H1 (cell line): Measurements from ENCODE around the gene FOXK1. TPM values are rescaled to one million over a fixed set of nuclear protein-coding genes. Genes with fewer than 3 reads are reported as not detected.

Experiments
- CTCF ChIA-PET: fragments of 300-600 bp; sonication (Branson Sonifier 250); formaldehyde crosslinking; loops from one replicate; lab custom pipeline; 2021; ENCODE audit not compliant: partially characterized antibody; lab: Charles Lee
- POLR2A ChIA-PET: fragments of 300-600 bp; sonication (Branson Sonifier 250); formaldehyde crosslinking; loops from one replicate; lab custom pipeline; 2021; ENCODE audit warnings: inconsistent platforms; ENCODE audit not compliant: partially characterized antibody; lab: Charles Lee
- DNase-seq, 2 experiments: peaks; one replicate each; pipeline versions ENCODE4 v3.0.0 to v3.0.0-alpha.2; 2010 to 2022; ENCODE audit warnings: low spot score in 2 of 2, low read depth in 1 of 2, mixed read lengths in 1 of 2
- FAIRE-seq: peaks from 2 replicates; lab custom pipeline; 2011; peaks lifted over from hg19 to GRCh38; lab: Jason Lieb, UNC
- H2AFZ ChIP-seq: 2 replicates; pipeline ENCODE4 v1.8.1; 2012; ENCODE audit warnings: low read length, inconsistent platforms
- H2AK5ac ChIP-seq: 2 replicates; pipeline ENCODE4 v1.6.1; 2013; ENCODE audit warnings: low read depth, low read length
- H2BK120ac ChIP-seq: replicated peaks from 2 replicates; pipeline ENCODE3; 2013; ENCODE audit warnings: low read depth, low read length, inconsistent platforms
- H2BK12ac ChIP-seq: 2 replicates; pipeline ENCODE4 v1.6.1; 2013; ENCODE audit warnings: low read depth, low read length
- H2BK15ac ChIP-seq: 2 replicates; pipeline ENCODE4 v1.6.1; 2013; ENCODE audit warnings: low read length
- H2BK20ac ChIP-seq: 2 replicates; pipeline ENCODE4 v1.6.1; 2013; ENCODE audit warnings: low read length
- H2BK5ac ChIP-seq: 2 replicates; pipeline ENCODE4 v1.6.1; 2013; ENCODE audit warnings: low read depth, low read length
- H3K14ac ChIP-seq: 2 replicates; pipeline ENCODE4 v1.6.1; 2013; ENCODE audit warnings: inconsistent platforms; ENCODE audit not compliant: insufficient read length
- H3K18ac ChIP-seq: 2 replicates; pipeline ENCODE4 v1.6.1; 2013; ENCODE audit warnings: low read length; ENCODE audit errors: extremely low read depth
- H3K23ac ChIP-seq: 2 replicates; pipeline ENCODE4 v1.6.1; 2013; ENCODE audit warnings: inconsistent platforms; ENCODE audit not compliant: insufficient read length
- H3K23me2 ChIP-seq: 2 replicates; pipeline ENCODE4 v1.6.1; 2013; ENCODE audit warnings: low read depth, low read length
- H3K27ac ChIP-seq: 2 replicates; pipeline ENCODE4 v1.6.1; 2011; ENCODE audit warnings: low read depth, low read length, inconsistent platforms
- H3K27me3 ChIP-seq, 4 experiments: replicated peaks in 1 of 4; 1 replicate in 1 of 4; 2 replicates in 3 of 4; pipeline versions ENCODE4 v1.6.1 to v1.8.1; 2011 to 2013; ENCODE audit warnings: low read length in 3 of 4, mild to moderate bottlenecking in 3 of 4, inconsistent platforms in 2 of 4, mixed read lengths in 2 of 4, moderate library complexity in 1 of 4; ENCODE audit not compliant: control insufficient read depth in 3 of 4, insufficient read depth in 3 of 4; ENCODE audit errors: extremely low read depth in 1 of 4
- H3K36me3 ChIP-seq, 4 experiments: 2 replicates each; pipeline versions ENCODE4 v1.6.1 to v1.8.1; 2011 to 2013; ENCODE audit warnings: mild to moderate bottlenecking in 4 of 4, low read length in 3 of 4, moderate library complexity in 2 of 4, control low read depth in 1 of 4, inconsistent platforms in 1 of 4; ENCODE audit not compliant: insufficient read depth in 4 of 4, control insufficient read depth in 2 of 4
- H3K4ac ChIP-seq: replicated peaks from 2 replicates; pipeline ENCODE3; 2013; ENCODE audit warnings: low read length, low read depth, mixed read lengths, inconsistent platforms; ENCODE audit not compliant: insufficient read length
- H3K4me1 ChIP-seq, 4 experiments: replicated peaks in 1 of 4; 1 replicate in 1 of 4; 2 replicates in 3 of 4; pipeline versions ENCODE4 v1.6.1 to v1.8.1; 2011 to 2013; ENCODE audit warnings: low read length in 3 of 4, inconsistent platforms in 2 of 4, mixed read lengths in 1 of 4; ENCODE audit not compliant: insufficient read depth in 4 of 4, control insufficient read depth in 3 of 4
- H3K4me2 ChIP-seq, 2 experiments: 2 replicates each; pipeline versions ENCODE4 v1.6.1 to v1.8.1; 2011 to 2013; ENCODE audit warnings: low read depth in 2 of 2, low read length in 2 of 2, control low read depth in 1 of 2, inconsistent platforms in 1 of 2, mild to moderate bottlenecking in 1 of 2; ENCODE audit not compliant: insufficient read depth in 1 of 2
- H3K4me3 ChIP-seq, 4 experiments: fragments of 200-600, 300-600 bp in 1 of 4; sonication (generic), shearing (Covaris generic), sonication (Bioruptor Twin) in 1 of 4; 2 replicates each; pipeline versions ENCODE4 v1.5.1 to v1.8.1; 2011 to 2016; ENCODE audit warnings: low read length in 4 of 4, low read depth in 3 of 4, control low read depth in 2 of 4, inconsistent platforms in 2 of 4, mild to moderate bottlenecking in 2 of 4, mixed read lengths in 1 of 4, moderate library complexity in 1 of 4; ENCODE audit not compliant: insufficient read depth in 2 of 4; ENCODE audit errors: extremely low read depth in 1 of 4
- H3K56ac ChIP-seq: replicated peaks from 2 replicates; pipeline ENCODE3; 2013; ENCODE audit warnings: low read depth, mild to moderate bottlenecking, mixed read lengths, low read length, inconsistent platforms; ENCODE audit not compliant: insufficient read length
- H3K79me1 ChIP-seq: 2 replicates; pipeline ENCODE4 v1.6.1; 2013; ENCODE audit warnings: low read depth, low read length, control low read depth
- H3K79me2 ChIP-seq, 2 experiments: 2 replicates each; pipeline versions ENCODE4 v1.6.1 to v1.8.1; 2012 to 2013; ENCODE audit warnings: low read length in 2 of 2, mild to moderate bottlenecking in 2 of 2, inconsistent platforms in 1 of 2; ENCODE audit not compliant: insufficient read depth in 2 of 2, control insufficient read depth in 1 of 2
- H3K9ac ChIP-seq, 4 experiments: replicated peaks in 1 of 4; 1 replicate in 1 of 4; 2 replicates in 3 of 4; pipeline versions ENCODE4 v1.6.1 to v1.8.1; 2011 to 2013; ENCODE audit warnings: low read depth in 3 of 4, low read length in 3 of 4, control low read depth in 2 of 4, mild to moderate bottlenecking in 2 of 4, moderate library complexity in 2 of 4, inconsistent platforms in 1 of 4; ENCODE audit errors: extremely low read depth in 1 of 4
- H3K9me3 ChIP-seq, 2 experiments: 2 replicates each; pipeline versions ENCODE4 v1.6.1 to v1.8.1; 2012 to 2013; ENCODE audit warnings: mild to moderate bottlenecking in 2 of 2, moderate library complexity in 2 of 2, control low read depth in 1 of 2, inconsistent platforms in 1 of 2, low read depth in 1 of 2, low read length in 1 of 2, mixed read lengths in 1 of 2; ENCODE audit not compliant: insufficient read depth in 2 of 2
- H4K20me1 ChIP-seq, 2 experiments: replicated peaks in 1 of 2; 2 replicates each; pipeline versions ENCODE3 to v1.8.1; 2011 to 2013; ENCODE audit warnings: inconsistent platforms in 2 of 2, low read length in 2 of 2, mild to moderate bottlenecking in 1 of 2; ENCODE audit not compliant: insufficient read depth in 2 of 2, control insufficient read depth in 1 of 2
- H4K5ac ChIP-seq: 2 replicates; pipeline ENCODE4 v1.6.1; 2013; ENCODE audit warnings: low read length, low read depth, mixed read lengths, inconsistent platforms; ENCODE audit not compliant: insufficient read length
- H4K8ac ChIP-seq: 2 replicates; pipeline ENCODE4 v1.8.0; 2013; ENCODE audit warnings: mild to moderate bottlenecking, moderate library complexity, low read length, inconsistent platforms; ENCODE audit not compliant: insufficient read depth; ENCODE audit errors: extremely low read depth
- H4K91ac ChIP-seq: replicated peaks from 2 replicates; pipeline ENCODE3; 2013; ENCODE audit warnings: low read length, mixed read lengths, inconsistent platforms; ENCODE audit not compliant: insufficient read length
- E2F6 ChIP-seq: IDR thresholded peaks from 2 replicates; pipeline ENCODE4 v1.6.1; 2012; ENCODE audit warnings: inconsistent platforms
- EZH2 ChIP-seq: fragments of 200-600 bp; sonication (generic); IDR thresholded peaks from 2 replicates; pipeline ENCODE4 v1.7.1; 2012; ENCODE audit warnings: low read depth, mild to moderate bottlenecking, moderate library complexity, low read length, inconsistent platforms; ENCODE audit not compliant: severe bottlenecking
- HDAC2 ChIP-seq, 2 experiments: fragments of 300-600 bp in 1 of 2; sonication (generic) in 1 of 2; IDR thresholded peaks; 2 replicates each; pipeline ENCODE4 v1.6.1; 2011 to 2012; ENCODE audit warnings: low read depth in 2 of 2, low read length in 2 of 2, mild to moderate bottlenecking in 2 of 2, moderate library complexity in 2 of 2, borderline replicate concordance in 1 of 2, inconsistent platforms in 1 of 2
- RFX5 ChIP-seq: IDR thresholded peaks from 2 replicates; pipeline ENCODE4 v1.6.1; 2011; ENCODE audit warnings: low read depth, low read length, improper control_type of control experiment, borderline replicate concordance
- SRF ChIP-seq: IDR thresholded peaks from 2 replicates; pipeline ENCODE4 v1.6.1; 2011; ENCODE audit warnings: mild to moderate bottlenecking, low read depth, low read length, moderate library complexity
- TAF7 ChIP-seq: optimal IDR thresholded peaks from 2 replicates; pipeline ENCODE3; 2011; ENCODE audit warnings: low read depth, mild to moderate bottlenecking, inconsistent platforms, low read length, moderate library complexity, borderline replicate concordance
- USF2 ChIP-seq: IDR thresholded peaks from 2 replicates; pipeline ENCODE4 v1.6.1; 2011; ENCODE audit warnings: low read length, improper control_type of control experiment
- WGBS, 2 experiments: shearing (Covaris generic) in 1 of 2; methylation state at CpG; one replicate each; pipeline versions ENCODE4 v1.1.6 to v1.1.7; 2013 to 2015; ENCODE audit warnings: low lambda C conversion rate in 2 of 2, mixed read lengths in 2 of 2, inconsistent platforms in 1 of 2, low coverage in 1 of 2, missing lambda C conversion rate in 1 of 2; ENCODE audit not compliant: insufficient replicate concordance in 2 of 2, insufficient coverage in 1 of 2, insufficient read length in 1 of 2; ENCODE audit errors: extremely low coverage in 1 of 2, missing lambda C conversion rate in 1 of 2; 5-methylcytosine and 5-hydroxymethylcytosine counted together
- polyA plus RNA-seq, 7 experiments: library from polyadenylated mRNA; depleted of rRNA in 3 of 7; stranded (reverse) in 5 of 7; unstranded in 2 of 7; fragments of >200 nt in 5 of 7; fragments of 200-250 nt in 2 of 7; gene quantifications; 1 replicate in 5 of 7; 2 replicates in 1 of 7; 4 replicates in 1 of 7; pipeline versions ENCODE4 v1.2.1 to v1.2.3, GENCODE V29; 2011 to 2013; ENCODE audit warnings: missing spikeins in 2 of 7, mixed read lengths in 2 of 7
- total RNA-seq: library from RNA; stranded (reverse); fragmentation: NEBNext Ultra II Directional; extraction: Animal tissue kit (Norgen Biotek cat#: 25700); gene quantifications from 2 replicates; pipeline ENCODE4 v1.2.1, GENCODE V29; 2021

The FOXK1 gene
- total and polyA plus RNA-seq, 2 of the 8 experiments (the other 6 are each of a cell fraction or from before 2014, with no cell fraction given): 2.0 to 8.5 TPM

- Histone ChIP-seq H2BK20ac (no peak within 1 kb of the TSS), H3K79me1 (peaks cover 2% of the 10 kb centered on the region), H2BK120ac (no peak within 1 kb of the TSS), H3K18ac (peak within 1 kb of the TSS; percentile 60; the same call in 1 of the 2 replicates), H3K23me2 (peaks cover 7% of the 10 kb centered on the region; the same call in 1 of the 2 replicates), H3K4me2 (peak within 1 kb of the TSS; percentile 98 to 100), H3K9ac (peak within 1 kb of the TSS; percentile 78 to 89 (median 82)), H3K36me3 (0 out of 8 replicates have a peak, but pooled peaks cover 0 to 3% (median 0%) of the 10 kb centered on the region in 4 experiments), H2BK12ac (peak within 1 kb of the TSS; percentile 68; the same call in 1 of the 2 replicates), H4K20me1 (peaks cover 0 to 1% of the 10 kb centered on the region in 2 experiments), H4K5ac (peak within 1 kb of the TSS; percentile 61), H4K91ac (peak within 1 kb of the TSS; percentile 54), H3K4me1 (peaks cover 0 to 5% (median 4%) of the 10 kb centered on the region in 4 experiments; a peak in 3 of 7 replicates), H4K8ac (peak within 1 kb of the TSS; percentile 96), H3K27me3 (0 out of 7 replicates have a peak, but pooled peaks cover 0 to 2% (median 0%) of the 10 kb centered on the region in 4 experiments), H3K27ac (peak within 1 kb of the TSS; percentile 54; the same call in 1 of the 2 replicates), H3K4me3 (peak within 1 kb of the TSS; percentile 82 to 99 (median 98)), H2BK5ac (peak within 1 kb of the TSS; percentile 63; the same call in 1 of the 2 replicates), H2BK15ac (no peak within 1 kb of the TSS), H3K79me2 (peaks cover 0 to 24% of the 10 kb centered on the region in 2 experiments; a peak in 2 of 4 replicates), H3K56ac (peak within 1 kb of the TSS; percentile 24), H3K4ac (peak within 1 kb of the TSS; percentile 49), H2AK5ac (peak within 1 kb of the TSS; percentile 82; the same call in 1 of the 2 replicates), H3K23ac (no peak within 1 kb of the TSS), H2AFZ (peak within 1 kb of the TSS; percentile 89; the same call in 1 of the 2 replicates), H3K9me3 (no peaks in the 10 kb centered on the region), H3K14ac (no peak within 1 kb of the TSS)
- ChIA-PET CTCF (interaction anchor here (0.5 to 3.0 kb wide), 6 partner anchors 9 to 307 kb away, joined by 3 to 10 read pairs (median 6); no protein-coding TSS in a partner anchor), POLR2A (interaction anchor here (0.7 to 2.6 kb wide), 13 partner anchors 10 to 820 kb away, joined by 3 to 10 read pairs (median 4); no protein-coding TSS in a partner anchor)
- DNase-seq (peak; percentile 82 to 94), FAIRE-seq (no peak)
- WGBS, 2 experiments: 3% methylated on average over 42 of the region's 55 CpGs; no CpG with 5 or more reads in 1 of the 2 experiments
- peak; percentile 8 for TF ChIP-seq TAF7
- TF ChIP-seq SRF: no peak
- no peak for TF ChIP-seq EZH2
- TF ChIP-seq RFX5: no peak
- peak; percentile 64 for TF ChIP-seq E2F6
- TF ChIP-seq USF2: peak; percentile 100
- peak; percentile 31 to 87; a peak in 2 of 4 replicates for TF ChIP-seq HDAC2 (IDR thresholded peaks at IDR 0.05; ENCODE audit: borderline replicate concordance in 1 of 2, low read depth in 2 of 2, low read length in 2 of 2)
These were observed 93.3 kb downstream of the FOXK1 start, which contains the start of gene AP5Z1 for GRCh38 chr7:4775250-4775847. Gene AP5Z1 (plus strand): TSS chr7:4775623. CDS start chr7:4775716, 93 bp downstream.
